ENCODE measurements around the gene RTN4RL2.

Gene RTN4RL2

GRCh38 chr11:57463671-57464538 is 3.6 kb downstream of the RTN4RL2 start:
- no peak for DNase-seq

DNA sequence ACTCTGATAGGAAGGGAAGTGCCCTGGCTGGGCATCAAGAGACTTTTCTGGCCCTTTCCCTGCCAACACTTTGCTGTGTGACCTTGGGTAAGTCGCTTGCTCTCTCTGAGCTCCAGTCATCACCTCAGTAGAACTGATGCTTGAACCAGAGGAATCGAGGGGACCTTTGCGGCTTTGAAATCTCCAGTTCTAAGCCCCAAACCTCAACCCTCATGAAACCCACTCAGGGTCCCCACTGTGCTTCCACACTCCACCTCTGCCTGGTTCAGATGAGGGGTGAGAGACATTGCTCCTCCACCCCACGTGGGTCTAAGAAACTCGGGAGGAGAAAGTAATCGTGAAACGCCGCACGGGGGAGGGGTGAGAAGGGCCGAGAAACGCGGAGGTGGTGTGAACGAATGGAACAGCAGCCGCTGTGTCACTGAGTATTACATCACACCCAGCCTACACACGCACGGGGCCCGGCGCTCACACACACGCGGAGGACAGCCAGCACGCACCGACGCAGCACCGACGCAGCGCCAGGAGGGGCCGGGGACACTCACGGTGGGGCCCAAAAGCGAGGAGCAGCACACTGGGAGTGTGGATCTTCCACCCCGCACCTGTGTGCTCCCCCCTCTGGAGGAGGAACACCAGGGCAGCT is 4.3 kb downstream of the RTN4RL2 start:
- no peak for DNase-seq

- no peak for DNase-seq
Measured at GRCh38 chr11:57466680-57467079, 6.4 kb downstream of the RTN4RL2 start.

DNA sequence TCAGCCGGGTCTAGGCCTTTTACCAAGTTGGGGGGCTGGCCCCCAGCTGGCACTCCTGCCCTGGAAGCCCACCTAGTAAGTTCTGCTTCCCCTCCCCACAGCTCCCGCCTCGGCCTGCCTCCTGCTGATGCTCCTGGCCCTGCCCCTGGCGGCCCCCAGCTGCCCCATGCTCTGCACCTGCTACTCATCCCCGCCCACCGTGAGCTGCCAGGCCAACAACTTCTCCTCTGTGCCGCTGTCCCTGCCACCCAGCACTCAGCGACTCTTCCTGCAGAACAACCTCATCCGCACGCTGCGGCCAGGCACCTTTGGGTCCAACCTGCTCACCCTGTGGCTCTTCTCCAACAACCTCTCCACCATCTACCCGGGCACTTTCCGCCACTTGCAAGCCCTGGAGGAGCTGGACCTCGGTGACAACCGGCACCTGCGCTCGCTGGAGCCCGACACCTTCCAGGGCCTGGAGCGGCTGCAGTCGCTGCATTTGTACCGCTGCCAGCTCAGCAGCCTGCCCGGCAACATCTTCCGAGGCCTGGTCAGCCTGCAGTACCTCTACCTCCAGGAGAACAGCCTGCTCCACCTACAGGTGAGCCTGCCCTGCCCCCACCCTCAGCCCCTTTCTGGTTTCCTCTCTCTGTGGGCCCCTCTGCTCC is 7.3 kb downstream of the RTN4RL2 start:
- no peak for DNase-seq

- no peak for DNase-seq
Measured at GRCh38 chr11:57468276-57468675, 7.9 kb downstream of the RTN4RL2 start.

DNA sequence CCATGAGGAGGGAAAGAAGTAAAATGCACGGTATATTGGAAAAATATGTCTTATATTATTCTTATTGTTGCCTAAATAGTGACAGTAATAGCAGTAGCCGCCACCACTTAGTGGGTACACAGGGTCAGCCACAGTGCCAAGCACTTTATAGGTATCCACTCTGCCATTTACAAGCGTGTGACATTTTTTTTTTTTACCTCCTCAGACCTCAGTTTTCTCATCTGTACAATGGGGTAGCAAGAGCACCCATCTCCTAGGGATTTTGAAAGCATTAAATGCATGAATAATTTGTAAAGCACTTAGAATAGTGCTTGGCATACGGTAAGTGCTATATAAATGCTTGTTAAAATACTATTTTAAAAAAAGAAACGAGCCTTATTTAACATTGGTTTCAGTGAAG is 8.9 kb downstream of the RTN4RL2 start:
- no peak for DNase-seq

DNA sequence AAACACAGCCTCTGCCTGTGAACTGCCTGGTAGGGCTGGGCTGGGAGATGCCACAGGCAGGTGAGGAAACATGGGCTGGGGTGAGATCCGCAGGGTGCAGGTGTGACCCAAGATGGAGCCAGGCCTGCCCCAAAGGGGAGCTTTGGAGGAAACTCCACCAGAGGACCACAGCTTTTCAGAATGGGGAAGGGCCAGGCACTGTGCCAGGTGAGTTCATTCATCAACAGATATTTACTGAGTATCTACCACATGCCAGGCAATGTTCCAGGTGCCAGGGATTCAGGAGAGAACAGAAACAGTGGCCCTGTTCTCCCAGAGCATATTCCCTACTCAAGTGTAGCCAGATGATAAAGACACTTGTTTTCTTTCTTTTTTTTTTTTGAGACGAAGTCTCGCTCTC is 11.2 kb downstream of the RTN4RL2 start:
- no peak for DNase-seq

- DNase-seq: no peak
Measured at GRCh38 chr11:57473285-57473841, 13.0 kb downstream of the RTN4RL2 start.

GRCh38 chr11:57474017-57474802 is 13.9 kb downstream of the RTN4RL2 start:
- no peak for DNase-seq

- DNase-seq: no peak
Measured at GRCh38 chr11:57474803-57475115, 14.4 kb downstream of the RTN4RL2 start.

- DNase-seq: no peak
Measured at GRCh38 chr11:57475191-57475590, 14.9 kb downstream of the RTN4RL2 start.

DNA sequence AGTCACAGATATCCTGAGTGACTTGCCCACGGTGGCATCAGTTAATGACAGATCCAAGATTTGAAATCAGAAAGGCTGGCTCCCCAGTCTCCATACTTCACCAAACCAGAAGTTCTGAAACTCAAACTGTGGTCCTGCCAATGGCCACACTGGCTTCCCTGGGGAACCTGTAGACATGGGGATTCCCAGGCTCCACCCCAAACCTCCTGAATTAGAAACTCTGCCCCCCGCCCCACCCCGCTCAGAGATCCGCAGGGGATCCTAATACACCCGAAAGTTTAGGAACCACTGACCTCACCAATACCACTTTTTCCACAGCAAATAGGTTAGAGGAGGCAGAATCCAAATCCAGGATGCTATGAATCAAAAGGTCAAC is 15.3 kb downstream of the RTN4RL2 start:
- DNase-seq: no peak

DNA sequence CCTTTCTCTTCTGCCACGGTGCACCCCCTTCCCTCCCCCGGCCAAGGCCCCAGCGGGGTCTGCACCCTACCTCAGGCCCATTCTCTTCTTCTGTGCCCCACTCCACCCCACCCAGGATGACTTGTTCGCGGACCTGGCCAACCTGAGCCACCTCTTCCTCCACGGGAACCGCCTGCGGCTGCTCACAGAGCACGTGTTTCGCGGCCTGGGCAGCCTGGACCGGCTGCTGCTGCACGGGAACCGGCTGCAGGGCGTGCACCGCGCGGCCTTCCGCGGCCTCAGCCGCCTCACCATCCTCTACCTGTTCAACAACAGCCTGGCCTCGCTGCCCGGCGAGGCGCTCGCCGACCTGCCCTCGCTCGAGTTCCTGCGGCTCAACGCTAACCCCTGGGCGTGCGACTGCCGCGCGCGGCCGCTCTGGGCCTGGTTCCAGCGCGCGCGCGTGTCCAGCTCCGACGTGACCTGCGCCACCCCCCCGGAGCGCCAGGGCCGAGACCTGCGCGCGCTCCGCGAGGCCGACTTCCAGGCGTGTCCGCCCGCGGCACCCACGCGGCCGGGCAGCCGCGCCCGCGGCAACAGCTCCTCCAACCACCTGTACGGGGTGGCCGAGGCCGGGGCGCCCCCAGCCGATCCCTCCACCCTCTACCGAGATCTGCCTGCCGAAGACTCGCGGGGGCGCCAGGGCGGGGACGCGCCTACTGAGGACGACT is 15.9 kb downstream of the RTN4RL2 start:
- no peak for DNase-seq

DNA sequence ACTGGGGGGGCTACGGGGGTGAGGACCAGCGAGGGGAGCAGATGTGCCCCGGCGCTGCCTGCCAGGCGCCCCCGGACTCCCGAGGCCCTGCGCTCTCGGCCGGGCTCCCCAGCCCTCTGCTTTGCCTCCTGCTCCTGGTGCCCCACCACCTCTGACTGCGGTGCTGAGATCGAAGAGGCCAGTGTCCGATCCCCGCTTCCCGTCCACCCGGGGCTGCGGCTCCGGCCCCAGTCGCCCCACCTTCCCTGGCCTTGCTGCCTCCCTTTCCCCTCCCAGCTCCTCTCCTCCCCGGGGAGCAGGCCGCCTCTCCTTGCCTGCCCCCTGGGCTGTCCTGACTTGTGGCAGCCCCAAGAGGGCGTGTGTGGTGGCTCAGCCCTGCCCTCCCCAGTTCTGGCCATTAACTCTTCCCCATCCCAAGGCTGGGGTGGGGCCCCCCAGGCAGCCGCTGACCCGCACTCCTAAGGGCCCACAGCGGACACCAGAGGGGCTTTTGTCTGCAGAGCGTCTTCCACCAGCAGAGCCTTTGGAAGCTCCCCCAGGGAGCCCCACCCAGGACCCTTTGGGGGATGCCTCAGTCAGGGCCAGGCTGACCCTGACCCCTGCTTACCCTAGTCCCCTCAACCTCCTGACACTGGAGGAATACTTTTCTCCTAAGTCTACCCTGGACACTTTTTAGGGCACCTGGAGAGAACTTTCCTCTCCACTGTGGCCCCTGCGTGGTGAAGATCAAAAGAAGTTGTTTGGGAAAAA is 16.6 kb downstream of the RTN4RL2 start:
- DNase-seq: no peak

DNA sequence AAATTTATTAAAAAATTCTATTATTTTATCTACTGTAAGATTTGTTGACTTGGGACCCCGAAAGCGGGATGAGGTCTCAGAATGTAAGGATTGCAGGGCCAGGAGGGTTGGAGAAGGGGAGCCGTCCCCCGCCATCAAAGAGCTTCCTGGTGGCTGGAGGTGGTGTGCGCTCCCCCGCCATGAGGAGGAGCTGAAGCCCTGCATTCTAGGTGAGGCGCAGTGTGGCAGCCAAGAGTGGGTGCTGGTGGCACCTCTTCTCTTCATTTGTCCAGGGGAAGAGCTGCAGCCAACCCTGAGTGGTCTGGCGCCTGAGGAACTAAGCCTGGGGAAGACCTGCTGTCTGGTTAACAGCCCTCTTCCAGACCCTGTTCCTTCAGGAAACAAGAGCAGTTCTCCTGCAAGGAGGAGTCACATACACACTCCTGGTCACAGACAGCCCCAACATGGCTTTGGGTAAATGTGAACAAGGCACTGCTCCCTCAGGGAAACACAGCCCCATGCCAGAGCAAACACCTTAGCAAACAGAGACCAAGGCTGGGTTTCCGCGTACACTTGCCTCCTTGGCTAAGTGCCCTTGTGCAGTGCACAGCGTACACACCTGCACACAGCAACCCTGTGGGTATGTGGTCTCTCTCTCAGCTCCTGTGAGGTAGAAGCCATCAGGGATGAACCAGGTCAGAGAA is 17.3 kb downstream of the RTN4RL2 start:
- DNase-seq: no peak

DNA sequence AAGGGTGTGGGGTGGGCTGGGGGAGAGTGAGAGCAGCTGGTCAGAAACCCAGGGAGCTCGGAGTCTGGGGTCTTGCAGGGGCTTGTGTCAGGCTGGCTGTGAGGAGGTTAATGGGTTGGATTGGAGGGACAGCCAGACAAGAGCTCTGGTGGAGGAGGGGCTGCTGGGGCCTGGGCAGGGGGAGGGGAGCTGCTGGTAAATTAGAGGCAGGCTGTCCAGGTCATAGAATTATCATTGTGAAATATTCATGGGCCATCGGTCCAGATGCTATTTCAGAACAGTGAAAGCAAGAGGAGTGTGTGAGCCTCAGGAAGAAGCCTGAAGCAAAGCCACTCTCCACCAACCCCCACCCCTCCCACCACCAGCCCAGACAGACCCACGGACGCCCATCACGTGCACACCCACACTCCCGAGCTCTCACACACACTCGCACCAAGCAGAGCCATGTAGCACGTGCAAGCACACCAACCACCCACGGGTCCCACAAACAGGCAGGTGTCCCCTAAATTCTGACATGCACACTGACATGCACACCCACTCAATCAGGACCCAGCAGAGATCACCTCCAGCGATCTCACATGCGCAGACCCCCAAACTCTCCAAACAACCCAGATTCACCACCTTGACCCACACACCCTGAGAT is 18.8 kb downstream of the RTN4RL2 start:
- no peak for DNase-seq

DNA sequence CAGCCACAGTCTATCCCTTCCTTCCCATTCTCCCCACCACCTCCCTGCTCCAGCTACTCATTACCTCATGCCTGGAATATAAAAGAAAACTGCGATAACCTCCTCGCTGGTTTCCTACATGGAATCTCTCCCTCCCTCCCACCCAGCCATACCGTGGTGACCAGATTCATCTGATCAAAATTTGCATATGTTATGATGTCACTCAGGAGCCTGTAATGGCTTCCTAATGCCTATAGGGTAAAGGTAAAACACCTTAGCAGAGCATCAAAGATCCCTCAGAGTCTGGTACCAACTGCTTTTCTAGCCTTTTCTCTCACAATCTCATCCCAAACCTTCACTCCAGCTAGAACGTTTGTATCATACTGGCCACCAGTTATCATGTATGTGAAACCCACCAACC is 19.6 kb downstream of the RTN4RL2 start:
- no peak for DNase-seq

GRCh38 chr11:57480409-57481137 is 20.2 kb downstream of the RTN4RL2 start:
- peak; percentile 35 for DNase-seq

- DNase-seq: no peak
Measured at GRCh38 chr11:57481315-57481714, 21.0 kb downstream of the RTN4RL2 start.

Measured in GDM1 (cell line).